H9 (cell line): ENCODE measurements around the gene PCDHGC5. TPM values are rescaled to one million over a fixed set of nuclear protein-coding genes. Genes with fewer than 3 reads are reported as not detected.

Source experiments
- DNase-seq: peaks from one replicate; pipeline ENCODE4 v3.0.0-alpha.2; 2017
- H2AFZ ChIP-seq: one replicate; pipeline ENCODE4 v1.6.1; 2013; ENCODE audit warnings: mild to moderate bottlenecking, low read length, control low read depth, moderate library complexity
- H2AK5ac ChIP-seq: 2 replicates; pipeline ENCODE4 v1.6.1; 2013; ENCODE audit warnings: low read length, control low read depth, mixed read lengths; ENCODE audit not compliant: insufficient read length
- H2BK120ac ChIP-seq: one replicate; pipeline ENCODE4 v1.6.1; 2013; ENCODE audit warnings: low read depth, mild to moderate bottlenecking, low read length, control low read depth, inconsistent platforms; ENCODE audit not compliant: poor library complexity, severe bottlenecking
- H2BK12ac ChIP-seq: 2 replicates; pipeline ENCODE4 v1.6.1; 2013; ENCODE audit warnings: low read length, control low read depth, mixed read lengths, low read depth; ENCODE audit not compliant: insufficient read length
- H2BK15ac ChIP-seq: 2 replicates; pipeline ENCODE4 v1.6.1; 2013; ENCODE audit warnings: low read depth, low read length, control low read depth
- H2BK20ac ChIP-seq: one replicate; pipeline ENCODE4 v1.6.1; 2013; ENCODE audit warnings: low read depth, mild to moderate bottlenecking, low read length, control low read depth, inconsistent platforms; ENCODE audit not compliant: poor library complexity, severe bottlenecking
- H2BK5ac ChIP-seq: 2 replicates; pipeline ENCODE4 v1.6.1; 2013; ENCODE audit warnings: low read length, control low read depth, mixed read lengths; ENCODE audit not compliant: insufficient read length
- H3K14ac ChIP-seq: 2 replicates; pipeline ENCODE4 v1.6.1; 2013; ENCODE audit warnings: low read length, control low read depth; ENCODE audit not compliant: insufficient read depth
- H3K18ac ChIP-seq: 2 replicates; pipeline ENCODE4 v1.6.1; 2013; ENCODE audit warnings: low read depth, mild to moderate bottlenecking, mixed read lengths, low read length, control low read depth; ENCODE audit not compliant: insufficient read length
- H3K23ac ChIP-seq: 2 replicates; pipeline ENCODE4 v1.6.1; 2013; ENCODE audit warnings: low read length, control low read depth, mixed read lengths, low read depth; ENCODE audit not compliant: insufficient read length
- H3K23me2 ChIP-seq: 2 replicates; pipeline ENCODE4 v1.6.1; 2013; ENCODE audit warnings: low read depth, mild to moderate bottlenecking, mixed read lengths, low read length, control low read depth; ENCODE audit not compliant: insufficient read length, poor library complexity, severe bottlenecking
- H3K27ac ChIP-seq: 2 replicates; pipeline ENCODE4 v1.5.1; 2013; ENCODE audit warnings: low read length, control low read depth, mixed read lengths, low read depth; ENCODE audit not compliant: insufficient read length
- H3K27me3 ChIP-seq: 2 replicates; pipeline ENCODE4 v1.6.1; 2013; ENCODE audit warnings: low read length, control low read depth, inconsistent platforms; ENCODE audit not compliant: insufficient read depth
- H3K4ac ChIP-seq: 2 replicates; pipeline ENCODE4 v1.6.1; 2013; ENCODE audit warnings: low read depth, mild to moderate bottlenecking, control low read depth, inconsistent platforms, low read length, moderate library complexity
- H3K4me1 ChIP-seq: 2 replicates; pipeline ENCODE4 v1.6.1; 2013; ENCODE audit warnings: low read length, control low read depth, inconsistent platforms; ENCODE audit not compliant: insufficient read depth
- H3K4me2 ChIP-seq: 2 replicates; pipeline ENCODE4 v1.6.1; 2013; ENCODE audit warnings: low read length, control low read depth, mixed read lengths; ENCODE audit not compliant: insufficient read length, insufficient read depth
- H3K56ac ChIP-seq: 2 replicates; pipeline ENCODE4 v1.6.1; 2013; ENCODE audit warnings: low read depth, mild to moderate bottlenecking, mixed read lengths, low read length, control low read depth; ENCODE audit not compliant: insufficient read length
- H3K79me1 ChIP-seq: 2 replicates; pipeline ENCODE4 v1.6.1; 2013; ENCODE audit warnings: low read depth, mild to moderate bottlenecking, moderate library complexity, low read length, control low read depth, inconsistent platforms; ENCODE audit not compliant: insufficient read depth, poor library complexity, severe bottlenecking
- H3K79me2 ChIP-seq: 2 replicates; pipeline ENCODE4 v1.6.1; 2013; ENCODE audit warnings: low read length, control low read depth, inconsistent platforms; ENCODE audit not compliant: insufficient read depth
- H3K9ac ChIP-seq: 2 replicates; pipeline ENCODE4 v1.6.1; 2013; ENCODE audit warnings: low read length, control low read depth, mixed read lengths; ENCODE audit not compliant: insufficient read length; ENCODE audit errors: extremely low read depth
- H3K9me3 ChIP-seq: one replicate; pipeline ENCODE4 v1.6.1; 2013; ENCODE audit warnings: low read depth, low read length, inconsistent platforms; ENCODE audit not compliant: control insufficient read depth
- H3T11ph ChIP-seq: one replicate; pipeline ENCODE4 v1.6.1; 2013; ENCODE audit warnings: mild to moderate bottlenecking, low read length, control low read depth, inconsistent platforms
- H4K20me1 ChIP-seq: one replicate; pipeline ENCODE4 v1.6.1; 2013; ENCODE audit not compliant: control insufficient read depth, insufficient read length, insufficient read depth
- H4K5ac ChIP-seq: 2 replicates; pipeline ENCODE4 v1.6.1; 2013; ENCODE audit warnings: low read depth, mild to moderate bottlenecking, mixed read lengths, low read length, control low read depth; ENCODE audit not compliant: insufficient read length
- H4K8ac ChIP-seq: replicated peaks from 2 replicates; pipeline ENCODE4 v1.6.1; 2013; ENCODE audit warnings: low read length, control low read depth, mixed read lengths, low read depth; ENCODE audit not compliant: insufficient read length
- H4K91ac ChIP-seq: 2 replicates; pipeline ENCODE4 v1.6.1; 2013; ENCODE audit warnings: low read depth, mild to moderate bottlenecking, moderate library complexity, mixed read lengths, low read length, control low read depth; ENCODE audit not compliant: insufficient read length
- H3K27ac Mint-ChIP-seq, 3 experiments: 2 replicates in 2 of 3; 3 replicates in 1 of 3; pipeline ENCODE4 v1.8.0; 2020 to 2021; ENCODE audit warnings: mixed read lengths in 3 of 3, mild to moderate bottlenecking in 1 of 3, moderate library complexity in 1 of 3
- H3K27me3 Mint-ChIP-seq: 2 replicates; pipeline ENCODE4 v1.8.0; 2021; ENCODE audit warnings: low read depth, mild to moderate bottlenecking, moderate library complexity, mixed read lengths
- H3K36me3 Mint-ChIP-seq, 3 experiments: 2 replicates in 2 of 3; 3 replicates in 1 of 3; pipeline ENCODE4 v1.8.0; 2020 to 2021; ENCODE audit warnings: low read depth in 3 of 3, mixed read lengths in 3 of 3; ENCODE audit not compliant: insufficient read depth in 1 of 3
- H3K4me1 Mint-ChIP-seq, 2 experiments: 2 replicates each; pipeline ENCODE4 v1.8.0; 2020; ENCODE audit warnings: mixed read lengths in 2 of 2
- H3K4me3 Mint-ChIP-seq, 2 experiments: 2 replicates in 1 of 2; 3 replicates in 1 of 2; pipeline ENCODE4 v1.8.0; 2020 to 2021; ENCODE audit warnings: mild to moderate bottlenecking in 2 of 2, mixed read lengths in 2 of 2, moderate library complexity in 1 of 2
- H3K9me3 Mint-ChIP-seq, 2 experiments: 2 replicates in 1 of 2; 3 replicates in 1 of 2; pipeline ENCODE4 v1.8.0; 2020; ENCODE audit warnings: mild to moderate bottlenecking in 2 of 2, mixed read lengths in 2 of 2, moderate library complexity in 1 of 2
- WGBS: extraction: QIAGEN DNeasy Blood & Tissue Kit; methylation state at CpG from one replicate; pipeline ENCODE4 v1.1.7; 2013; ENCODE audit warnings: missing lambda C conversion rate, low lambda C conversion rate, mixed read lengths; ENCODE audit not compliant: insufficient read length; ENCODE audit errors: extremely low coverage; 5-methylcytosine and 5-hydroxymethylcytosine counted together
- total RNA-seq: library from RNA; stranded (reverse); gene quantifications from 2 replicates; pipeline ENCODE4 v1.2.1, GENCODE V29; 2021
- TF ChIP-seq, protein P1 (sequence below): fragments of 200-600 bp; sonication (generic); conservative IDR thresholded peaks from 3 replicates; pipeline ENCODE4 v1.8.0; 2021; ENCODE audit warnings: antibody characterized with exemption, mild to moderate bottlenecking

Gene PCDHGC5
- total RNA-seq, 1 experiment from 2014 or later, result 0.66 TPM

DNA sequence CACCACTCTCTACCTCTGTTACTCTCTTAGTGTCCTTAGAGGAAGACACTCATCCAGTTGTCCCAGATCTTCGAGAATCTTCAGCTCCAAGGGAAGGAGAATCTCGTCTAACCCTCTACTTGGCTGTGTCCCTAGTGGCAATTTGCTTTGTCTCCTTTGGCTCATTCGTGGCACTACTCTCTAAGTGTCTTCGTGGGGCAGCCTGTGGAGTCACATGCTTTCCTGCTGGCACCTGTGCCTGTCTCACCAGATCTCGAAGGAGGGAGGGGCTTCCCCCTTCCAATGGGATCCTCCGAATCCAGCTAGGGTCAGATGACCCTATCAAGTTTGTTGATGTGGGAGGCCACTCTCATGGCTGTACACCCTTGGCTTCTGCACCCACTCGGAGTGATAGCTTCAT, 1.8 kb upstream of the PCDHGC5 start:
- DNase-seq, result no peak
- no peak overlapping the region for H3K23ac ChIP-seq
- no peak overlapping the region for H3T11ph ChIP-seq
- H3K23me2 ChIP-seq, result peaks cover 13% of the 10 kb centered on the region
- no peak overlapping the region; a peak in 1 of 5 replicates for H3K4me3 Mint-ChIP-seq
- H2BK12ac ChIP-seq, result no peak overlapping the region
- no peak overlapping the region for H4K8ac ChIP-seq
- peaks cover 39 to 43% of the 10 kb centered on the region in 2 experiments for H3K4me1 Mint-ChIP-seq
- no peak overlapping the region for H3K4ac ChIP-seq
- peaks cover 16 to 22% (median 16%) of the 10 kb centered on the region in 3 experiments; a peak in 6 of 7 replicates for H3K36me3 Mint-ChIP-seq
- no peak overlapping the region for H3K4me2 ChIP-seq
- peaks cover 5% of the 10 kb centered on the region; the same call in 1 of the 2 replicates for H3K4me1 ChIP-seq
- H3K9me3 Mint-ChIP-seq, result no peaks in the 10 kb centered on the region
- H2BK5ac ChIP-seq, result no peak overlapping the region
- H3K27me3 ChIP-seq, result peaks cover 9% of the 10 kb centered on the region; the same call in 1 of the 2 replicates
- peaks cover 23% of the 10 kb centered on the region for H3K27me3 Mint-ChIP-seq
- no CpG with 5 or more reads among the region's 7 CpGs for whole genome bisulfite sequencing
- no peak overlapping the region for H3K27ac ChIP-seq
- no peak overlapping the region for H4K5ac ChIP-seq
- no peak overlapping the region for H3K9ac ChIP-seq
- no peaks in the 10 kb centered on the region for H3K9me3 ChIP-seq
- no peak overlapping the region for H2AFZ ChIP-seq
- no peak overlapping the region for H2BK15ac ChIP-seq
- no peak overlapping the region for H2AK5ac ChIP-seq
- no peak overlapping the region for H3K56ac ChIP-seq
- H2BK120ac ChIP-seq, result no peak overlapping the region
- H3K14ac ChIP-seq, result no peak overlapping the region
- H3K79me1 ChIP-seq, result no peaks in the 10 kb centered on the region
- no peaks in the 10 kb centered on the region for H4K20me1 ChIP-seq
- TF ChIP-seq, protein P1, sequence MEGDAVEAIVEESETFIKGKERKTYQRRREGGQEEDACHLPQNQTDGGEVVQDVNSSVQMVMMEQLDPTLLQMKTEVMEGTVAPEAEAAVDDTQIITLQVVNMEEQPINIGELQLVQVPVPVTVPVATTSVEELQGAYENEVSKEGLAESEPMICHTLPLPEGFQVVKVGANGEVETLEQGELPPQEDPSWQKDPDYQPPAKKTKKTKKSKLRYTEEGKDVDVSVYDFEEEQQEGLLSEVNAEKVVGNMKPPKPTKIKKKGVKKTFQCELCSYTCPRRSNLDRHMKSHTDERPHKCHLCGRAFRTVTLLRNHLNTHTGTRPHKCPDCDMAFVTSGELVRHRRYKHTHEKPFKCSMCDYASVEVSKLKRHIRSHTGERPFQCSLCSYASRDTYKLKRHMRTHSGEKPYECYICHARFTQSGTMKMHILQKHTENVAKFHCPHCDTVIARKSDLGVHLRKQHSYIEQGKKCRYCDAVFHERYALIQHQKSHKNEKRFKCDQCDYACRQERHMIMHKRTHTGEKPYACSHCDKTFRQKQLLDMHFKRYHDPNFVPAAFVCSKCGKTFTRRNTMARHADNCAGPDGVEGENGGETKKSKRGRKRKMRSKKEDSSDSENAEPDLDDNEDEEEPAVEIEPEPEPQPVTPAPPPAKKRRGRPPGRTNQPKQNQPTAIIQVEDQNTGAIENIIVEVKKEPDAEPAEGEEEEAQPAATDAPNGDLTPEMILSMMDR, result no peak
- no peak overlapping the region for H4K91ac ChIP-seq
- H3K27ac Mint-ChIP-seq, result no peak overlapping the region
- H3K18ac ChIP-seq, result no peak overlapping the region
- no peak overlapping the region for H2BK20ac ChIP-seq
- no peaks in the 10 kb centered on the region; the same call in 1 of the 2 replicates for H3K79me2 ChIP-seq
